H4 (cell line): ENCODE measurements around the gene NANOGP8. TPM values are rescaled to one million over a fixed set of nuclear protein-coding genes. Genes with fewer than 3 reads are reported as not detected.

Experiments used
- DNase-seq: peaks from one replicate; pipeline ENCODE4 v3.0.0-alpha.2; 2015; ENCODE audit warnings: low spot score
- total RNA-seq: library from RNA; depleted of rRNA; stranded (reverse); fragments of >200 nt; shearing (Covaris generic); gene quantifications from 2 replicates; pipeline ENCODE4 v1.2.3, GENCODE V29; 2014; rRNA removed

Gene NANOGP8
- total RNA-seq, 1 experiment from 2014 or later = not detected

DNA sequence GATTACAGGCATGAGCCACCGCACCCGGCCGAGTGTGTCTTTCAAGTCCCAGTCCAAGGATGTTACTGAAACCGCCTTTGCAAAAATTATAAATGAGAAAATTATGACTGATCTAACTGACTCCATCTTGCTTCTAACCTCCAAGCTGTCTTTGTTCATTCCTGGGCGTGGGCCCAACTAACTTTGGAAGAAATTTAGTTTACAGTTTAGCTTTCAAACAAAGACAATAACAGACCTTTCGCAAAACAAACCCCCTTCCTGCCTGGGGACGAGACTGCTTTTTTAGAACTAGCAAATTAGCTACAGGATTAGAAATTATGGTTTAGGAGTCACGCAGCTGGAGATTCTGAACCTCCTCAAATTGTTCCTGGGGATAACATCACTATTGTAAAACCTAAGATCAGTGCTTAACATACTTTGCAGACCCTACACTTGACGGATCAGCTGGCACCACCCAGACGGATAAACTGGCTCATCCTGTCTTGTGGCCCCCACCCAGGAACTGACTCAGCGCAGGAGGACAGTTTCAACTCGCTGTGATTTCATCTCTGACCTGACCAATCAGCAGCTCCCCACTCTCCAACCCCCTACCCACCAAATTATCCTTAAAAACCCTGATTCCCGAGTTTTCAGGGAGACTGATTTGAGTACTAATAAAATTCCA, 23.8 kb downstream of the NANOGP8 start:
- DNase-seq = no peak

DNA sequence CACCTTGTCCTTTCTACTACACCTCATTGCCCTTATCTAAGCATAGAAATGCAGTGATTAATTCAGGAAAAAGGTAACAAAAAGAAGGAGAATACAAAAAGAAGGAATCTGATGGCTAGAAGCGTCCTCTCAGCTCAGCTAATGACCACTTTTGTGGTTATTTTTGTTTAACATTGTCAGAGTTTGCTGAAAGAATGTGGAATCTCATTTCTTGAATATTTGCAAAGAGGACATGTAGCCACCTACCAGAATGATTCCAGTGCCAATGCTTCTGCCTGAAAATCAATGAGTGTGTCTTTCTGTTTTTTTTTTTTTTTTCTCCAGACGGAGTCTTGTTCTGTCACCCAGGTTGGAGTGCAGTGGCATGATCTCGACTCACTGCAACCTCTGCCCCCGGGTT, 24.5 kb downstream of the NANOGP8 start:
- no peak for DNase-seq

DNA sequence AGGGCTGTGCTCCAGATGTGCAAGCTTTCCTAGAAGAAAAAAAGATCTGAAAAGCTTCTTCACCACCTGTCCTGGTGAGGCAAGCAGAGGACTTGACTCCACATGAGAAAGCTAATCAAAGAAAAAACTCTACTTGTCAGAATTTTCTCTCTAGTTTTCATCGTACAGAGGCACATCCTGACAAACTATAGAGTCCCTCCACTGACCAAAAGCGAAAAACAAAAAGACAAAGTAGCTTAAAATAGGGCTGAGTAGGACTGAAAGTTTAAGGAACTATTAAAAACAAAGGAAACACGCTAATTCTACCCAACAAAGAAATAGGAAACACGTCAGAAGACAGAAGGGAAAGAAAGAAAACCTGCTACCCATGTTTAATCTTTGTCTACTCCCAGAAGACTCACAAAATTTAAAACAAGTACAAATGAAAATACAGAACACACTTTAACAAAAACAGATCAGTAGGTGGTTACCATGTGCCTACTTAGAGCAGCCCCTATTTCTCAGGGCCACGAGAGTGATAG, 26.5 kb downstream of the NANOGP8 start:
- DNase-seq = no peak

DNA sequence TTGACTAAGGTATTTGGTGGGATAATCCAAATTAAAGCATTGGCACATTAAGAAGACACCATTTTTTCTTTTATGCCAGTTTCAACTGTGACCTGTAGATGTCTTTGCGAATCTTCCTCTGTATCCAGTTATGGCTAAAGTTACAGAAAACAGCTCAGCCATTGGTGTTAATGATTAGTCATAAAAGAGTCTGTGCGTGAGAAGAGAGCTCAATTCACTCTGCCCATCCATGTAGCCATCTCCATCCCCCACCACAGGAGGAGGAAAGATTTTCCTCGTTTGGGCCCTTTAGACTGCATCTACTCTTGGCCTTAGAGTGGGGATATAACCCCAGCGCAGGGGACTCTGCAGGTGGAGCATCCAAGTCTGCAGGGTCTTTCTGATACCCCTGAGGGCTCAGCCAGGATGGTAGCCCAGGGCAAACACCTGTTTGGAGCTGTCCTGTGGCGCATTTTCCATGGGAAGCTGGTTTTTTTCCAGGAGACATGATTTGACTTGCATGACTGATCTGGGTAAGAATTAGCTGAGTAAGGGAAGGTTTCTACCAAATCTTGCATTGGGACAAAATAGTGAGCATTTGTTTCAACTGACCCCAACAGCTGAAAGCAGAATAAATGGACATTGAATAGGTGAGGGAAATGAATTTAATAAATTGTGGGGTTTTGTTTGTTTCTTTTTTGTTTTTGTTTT, 29.5 kb downstream of the NANOGP8 start:
- DNase-seq = no peak

DNA sequence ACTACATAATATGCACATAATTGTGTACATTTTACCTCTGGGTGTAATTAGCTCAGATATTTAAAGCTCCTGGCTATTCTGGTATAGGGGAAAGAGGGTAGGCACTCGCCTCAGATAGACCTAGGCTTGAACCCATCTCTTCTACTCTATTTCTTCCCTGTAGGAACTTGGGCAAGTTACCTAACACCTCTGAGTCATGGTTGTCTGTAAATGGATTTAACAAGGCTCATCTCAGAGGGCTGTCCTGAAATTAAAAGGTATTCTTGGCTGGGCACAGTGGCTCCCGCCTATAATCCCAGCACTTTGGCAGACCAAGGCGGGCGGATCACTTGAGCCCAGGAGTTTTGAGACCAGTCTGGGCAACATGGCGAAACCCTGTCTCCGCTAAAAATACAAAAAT, 30.7 kb downstream of the NANOGP8 start:
- DNase-seq = no peak

DNA sequence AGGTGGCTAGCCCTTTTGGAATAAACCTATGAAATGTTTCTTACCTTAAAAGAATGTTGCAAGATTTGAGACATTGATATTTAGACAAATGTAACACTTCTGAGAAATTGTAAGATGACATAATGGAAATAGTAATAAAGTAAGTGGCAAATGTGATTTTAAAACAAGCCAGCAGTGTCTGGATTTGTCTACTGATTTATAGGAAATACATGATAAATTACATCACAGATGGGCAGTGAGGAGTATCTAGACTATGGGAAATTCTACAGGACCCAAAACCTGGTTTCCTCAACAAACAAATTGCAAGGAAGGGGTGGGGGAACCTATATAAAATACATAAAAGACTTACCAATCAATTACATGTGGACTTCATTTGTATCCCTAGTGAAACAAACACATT, 37.1 kb downstream of the NANOGP8 start:
- no peak for DNase-seq

DNA sequence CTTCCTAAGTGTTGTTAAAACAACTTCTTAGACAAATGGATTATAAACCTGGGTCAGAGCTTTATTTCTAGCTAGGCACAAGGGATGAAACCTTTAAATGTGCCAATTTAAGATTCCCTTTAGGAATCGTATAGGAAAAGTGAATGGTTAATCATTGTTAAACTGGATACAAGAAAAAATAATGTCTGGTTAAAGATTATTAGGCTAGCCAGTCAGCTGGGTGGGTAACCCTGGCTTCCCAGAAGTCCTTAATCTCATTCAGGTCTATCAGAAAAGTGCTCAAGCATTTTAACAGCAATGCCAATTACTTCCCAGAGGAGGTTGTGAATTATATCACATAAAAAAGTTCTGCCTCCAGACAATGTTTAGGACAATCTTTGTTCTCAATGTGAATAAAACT, 37.6 kb downstream of the NANOGP8 start:
- no peak for DNase-seq

DNA sequence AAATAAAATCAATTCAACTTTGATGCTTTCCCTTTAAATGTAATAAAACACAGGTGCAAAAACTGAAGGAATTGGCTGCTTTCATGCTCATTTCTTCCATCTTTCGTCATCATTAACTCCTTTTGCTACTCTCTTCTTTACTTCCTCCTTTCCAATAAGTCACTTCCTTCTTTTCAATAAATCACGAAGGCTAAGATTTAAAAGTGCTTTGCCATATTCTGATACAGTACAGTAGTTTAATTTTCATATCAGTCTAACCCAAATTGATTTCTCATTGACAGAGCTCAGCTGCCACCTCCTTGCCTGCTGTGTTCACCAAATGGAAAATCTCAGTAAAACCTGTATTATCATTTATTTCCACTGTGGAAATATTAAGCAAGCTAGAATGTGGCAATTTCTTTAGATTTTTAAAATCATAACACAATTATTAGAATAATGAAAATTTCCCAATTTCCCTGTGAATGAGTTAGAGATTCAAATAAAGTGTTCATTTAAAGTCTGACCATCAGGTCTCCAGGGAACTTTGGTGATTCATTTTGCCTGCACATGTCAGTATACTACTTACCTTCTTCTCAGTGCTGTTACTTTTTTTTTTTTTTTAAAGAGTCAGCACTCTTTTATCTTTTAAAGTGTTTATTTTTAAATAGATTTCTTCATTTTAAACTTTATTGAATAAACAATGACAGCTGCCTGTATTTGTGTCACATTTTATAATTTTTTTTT, 41.6 kb downstream of the NANOGP8 start:
- no peak for DNase-seq

DNA sequence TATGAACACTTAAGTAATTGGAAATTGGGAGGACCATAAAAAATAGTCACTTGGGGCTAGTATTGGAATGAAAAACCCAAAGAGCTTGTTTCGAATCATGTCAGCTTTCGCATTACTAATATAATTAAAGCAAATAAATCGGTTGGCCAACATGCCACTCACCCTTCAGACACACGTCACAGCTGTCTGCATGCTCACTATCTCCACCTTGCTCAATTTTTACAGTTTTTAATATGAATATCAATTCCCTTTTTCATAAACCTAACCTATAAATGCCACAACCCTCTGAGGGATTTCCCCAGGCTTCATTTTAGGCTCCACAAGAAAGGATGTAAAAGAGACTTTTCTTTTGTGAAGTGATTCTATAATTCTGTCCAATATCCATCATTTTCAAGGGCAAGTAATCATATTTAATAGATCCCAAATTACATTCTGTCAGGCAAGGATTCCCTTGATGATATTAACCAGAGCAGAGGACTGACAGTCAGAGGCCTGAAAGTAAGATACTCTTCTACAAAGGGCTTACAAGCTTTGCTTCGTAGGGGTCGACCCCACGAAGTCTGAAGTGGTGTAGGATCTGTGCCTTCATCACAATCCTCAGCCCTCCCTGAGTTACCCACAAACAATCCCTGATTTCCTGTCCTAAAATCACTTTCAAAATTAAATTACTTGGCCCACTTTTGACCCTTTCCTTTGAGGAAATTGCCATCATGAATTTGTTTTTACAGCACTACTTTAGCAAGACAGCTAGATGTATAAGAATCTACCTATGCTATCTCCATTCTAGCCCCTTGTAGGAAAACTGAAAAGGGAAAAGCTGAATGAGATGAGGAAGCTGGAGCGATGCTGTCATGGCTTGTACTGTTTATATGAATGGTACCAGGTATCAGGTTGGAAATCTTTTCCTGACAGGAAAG, 44.5 kb downstream of the NANOGP8 start:
- DNase-seq = no peak

DNA sequence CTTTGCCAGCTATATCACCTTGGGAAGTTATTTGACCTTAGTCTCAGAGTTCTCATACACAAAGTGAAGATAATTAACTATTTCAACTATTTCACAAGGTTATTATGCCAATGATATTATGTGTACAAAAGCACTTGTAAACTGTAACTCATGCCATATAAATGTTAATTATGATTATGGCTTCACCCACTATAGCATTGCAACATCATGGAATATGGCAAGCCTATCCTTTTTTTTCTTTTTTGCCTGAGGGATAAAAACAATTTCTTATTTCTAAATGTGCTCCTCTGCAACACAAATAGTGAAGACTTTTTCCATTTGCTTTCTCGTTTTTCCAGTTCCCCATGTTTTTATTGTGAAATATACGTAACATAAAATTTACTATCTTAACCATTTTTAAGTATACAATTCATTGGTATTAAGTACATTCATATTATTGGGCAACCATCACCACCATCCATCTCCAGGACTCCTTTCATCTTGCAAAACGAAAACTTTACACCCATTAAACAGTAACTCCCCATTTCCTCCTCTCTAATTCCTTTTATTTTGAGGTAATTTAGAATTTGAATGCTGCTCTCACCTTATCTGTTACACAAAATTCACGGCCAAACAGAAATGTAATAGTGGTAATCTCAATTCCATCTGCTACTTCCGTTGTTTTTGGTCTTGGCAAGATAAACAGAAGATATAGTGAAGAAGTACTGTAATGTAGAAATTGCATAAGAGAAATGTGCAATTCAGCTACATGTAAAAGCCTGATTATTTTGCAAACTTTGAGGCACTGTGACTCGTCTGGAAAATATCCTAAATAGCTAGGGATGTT, 46.3 kb downstream of the NANOGP8 start:
- peak; percentile 34 for DNase-seq

Other genes with a start within 250 kb of the NANOGP8 start
- gene AQR, start 115.6 kb downstream of the NANOGP8 start, total RNA-seq = 13.9 and 25.4 TPM in 2 replicates
- 12.7 and 16.4 TPM in 2 replicates for gene ZNF770, start 97.0 kb downstream of the NANOGP8 start, total RNA-seq